HG02798 (cell line): Measurements from ENCODE around the gene ITGA11.

ENCODE experiments used
- ATAC-seq: cut with Tn5 transposase; IDR thresholded peaks from one replicate; pipeline ENCODE4 v1.9.1; 2021; ENCODE audit warnings: mild to moderate bottlenecking; ENCODE audit not compliant: unreplicated experiment, poor library complexity

ITGA11 gene

GRCh38 chr15:68259883-68260282 is 172.1 kb downstream of the ITGA11 start:
- no peak for ATAC-seq

GRCh38 chr15:68258692-68259091 is 173.3 kb downstream of the ITGA11 start:
- no peak for ATAC-seq

- ATAC-seq = peak; percentile 44
These were observed 175.1 kb downstream of the ITGA11 start for GRCh38 chr15:68256675-68257450.

GRCh38 chr15:68252925-68253534 is 178.9 kb downstream of the ITGA11 start:
- no peak for ATAC-seq

GRCh38 chr15:68249058-68249713 is 182.8 kb downstream of the ITGA11 start:
- ATAC-seq = no peak
